ENCODE data around the gene ZC3H15. TPM values are rescaled to one million over a fixed set of nuclear protein-coding genes. Genes with fewer than 3 reads are reported as not detected.
A peak's percentile ranks its signal among the peaks of the same experiment; 100 is the strongest.
"Not testable (repeated sequence)": the region's sequence is repeated elsewhere in the genome, so short reads cannot be mapped to it uniquely, and the experiment has no call there.

ZC3H15 gene
- total and polyA plus RNA-seq, 5 experiments from 2014 or later, result 57.3 to 77.8 (median 69.9) TPM

DNA sequence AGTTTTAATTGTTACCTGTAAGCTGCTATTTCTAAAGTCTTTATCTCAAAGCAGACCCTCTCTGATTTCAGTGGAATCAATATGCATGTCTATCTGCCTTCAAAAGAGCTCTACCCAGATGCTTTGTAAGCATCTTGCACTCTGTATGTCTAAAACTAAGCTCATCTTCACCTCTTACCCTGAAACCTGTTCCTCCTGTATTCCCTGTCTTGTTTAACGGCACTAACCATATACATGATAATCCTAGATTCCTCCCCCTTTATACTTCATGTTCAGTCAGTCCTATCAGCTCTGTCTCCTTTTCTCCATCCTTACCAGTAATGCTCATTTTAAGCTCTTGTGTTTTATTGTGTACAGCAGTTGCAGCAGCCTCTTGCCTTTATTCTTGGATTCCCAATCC lies 12.8 kb downstream of the ZC3H15 start:
- Mint-ChIP-seq H3K4me1 (peaks cover 20 to 42% (median 33%) of the 10 kb centered on the region in 4 donors), H3K4me3 (no peak overlapping the region), H3K27ac (peak overlapping the region in 8 of 10 donors; percentile 6 to 67 (median 15)), H3K9me3 (no peaks in the 10 kb centered on the region), H3K27me3 (no peaks in the 10 kb centered on the region), H3K36me3 (peaks cover 0 to 88% (median 9%) of the 10 kb centered on the region in 3 donors)
- DNase-seq (no peak), ATAC-seq (no peak)
- POLR2A ChIA-PET, result no interaction called here

- POLR2A ChIA-PET, result interaction anchor here (1.2 kb wide), 1 partner anchor 86 kb away, joined by 4 read pairs; the partner anchor contains the start of gene ITGAV
- H3K4me1 Mint-ChIP-seq, result peaks cover 4 to 28% (median 10%) of the 10 kb centered on the region in 4 donors
- peaks cover 14 to 96% (median 20%) of the 10 kb centered on the region in 3 donors for H3K36me3 Mint-ChIP-seq
- no peak overlapping the region for H3K4me3 Mint-ChIP-seq
- H3K9me3 Mint-ChIP-seq, result no peaks in the 10 kb centered on the region
- DNase-seq, result peak in 3 of 10 donors; percentile 21 to 34 (median 31)
- ATAC-seq, result peak in 1 of 2 donors; percentile 25
- H3K27me3 Mint-ChIP-seq, result no peaks in the 10 kb centered on the region
- H3K27ac Mint-ChIP-seq, result peak overlapping the region in 2 of 10 donors; percentile 22 to 65
These were observed 18.0 kb downstream of the ZC3H15 start for GRCh38 chr2:186503827-186504606.

DNA sequence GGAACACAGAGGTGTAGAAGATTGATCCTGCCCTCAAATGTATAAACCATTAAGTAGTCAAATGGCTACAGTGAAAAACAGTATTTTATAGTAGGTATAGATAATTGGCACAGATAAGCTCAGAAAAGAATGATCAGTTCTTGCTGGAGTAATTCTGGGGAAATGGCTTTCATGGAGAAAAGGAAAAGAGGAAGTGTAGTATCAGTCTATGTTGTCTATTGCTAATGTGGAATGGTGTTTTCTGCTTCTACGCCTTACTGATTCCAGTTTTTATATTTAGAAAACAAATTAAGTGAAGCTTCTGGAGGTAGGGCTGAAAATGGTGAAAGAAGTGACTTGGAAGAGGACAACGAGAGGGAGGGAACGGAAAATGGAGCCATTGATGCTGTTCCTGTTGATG lies 22.2 kb downstream of the ZC3H15 start:
- H3K27me3 Mint-ChIP-seq, result no peaks in the 10 kb centered on the region
- DNase-seq, result no peak
- no peak for ATAC-seq
- H3K36me3 Mint-ChIP-seq, result peaks cover 14 to 78% (median 17%) of the 10 kb centered on the region in 3 donors
- H3K4me1 Mint-ChIP-seq, result peaks cover 0 to 16% (median 3%) of the 10 kb centered on the region in 4 donors
- POLR2A ChIA-PET, result no interaction called here
- H3K9me3 Mint-ChIP-seq, result no peaks in the 10 kb centered on the region
- peak overlapping the region in 4 of 10 donors; percentile 2 to 54 (median 20) for H3K27ac Mint-ChIP-seq
- no peak overlapping the region for H3K4me3 Mint-ChIP-seq

DNA sequence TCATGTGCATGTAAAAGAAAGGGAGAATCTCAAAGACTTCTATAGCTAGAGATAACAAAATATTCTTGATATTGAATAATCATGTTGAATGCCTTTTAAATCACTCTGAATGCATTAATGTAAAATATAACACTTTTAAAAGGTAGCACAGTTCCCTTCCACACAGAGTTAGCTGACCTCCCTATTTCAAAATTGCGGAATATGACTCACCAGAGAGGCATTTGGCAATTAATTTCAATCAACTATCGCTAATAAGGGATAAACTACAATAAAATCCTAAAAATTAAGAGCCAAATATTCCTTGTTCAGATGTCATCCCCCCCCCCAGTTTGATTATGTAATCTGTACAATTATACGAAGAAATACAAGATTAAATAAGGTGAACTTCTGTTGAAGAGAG lies 29.3 kb downstream of the ZC3H15 start:
- H3K27ac Mint-ChIP-seq, result peak overlapping the region in 2 of 10 donors; percentile 44 to 71
- POLR2A ChIA-PET, result no interaction called here

GRCh38 chr2:186516396-186516795 lies 30.3 kb downstream of the ZC3H15 start:
- POLR2A ChIA-PET, result no interaction called here
- Mint-ChIP-seq H3K36me3 (peaks cover 0 to 58% (median 42%) of the 10 kb centered on the region in 3 donors), H3K4me3 (no peak overlapping the region), H3K9me3 (peaks cover 0 to 3% (median 0%) of the 10 kb centered on the region in 9 donors), H3K27me3 (no peaks in the 10 kb centered on the region), H3K4me1 (peaks cover 0 to 6% (median 1%) of the 10 kb centered on the region in 4 donors), H3K27ac (peak overlapping the region in 1 of 10 donors; percentile 56)
- ATAC-seq, result no peak
- DNase-seq, result no peak

More for the DNA sequence above, 29.3 kb downstream of the ZC3H15 start:
- Mint-ChIP-seq H3K27me3 (no peaks in the 10 kb centered on the region), H3K36me3 (peaks cover 0 to 57% (median 33%) of the 10 kb centered on the region in 3 donors), H3K9me3 (peaks cover 0 to 3% (median 0%) of the 10 kb centered on the region in 9 donors), H3K4me3 (no peak overlapping the region), H3K4me1 (peaks cover 0 to 6% (median 1%) of the 10 kb centered on the region in 4 donors)
- DNase-seq (no peak), ATAC-seq (no peak)

DNA sequence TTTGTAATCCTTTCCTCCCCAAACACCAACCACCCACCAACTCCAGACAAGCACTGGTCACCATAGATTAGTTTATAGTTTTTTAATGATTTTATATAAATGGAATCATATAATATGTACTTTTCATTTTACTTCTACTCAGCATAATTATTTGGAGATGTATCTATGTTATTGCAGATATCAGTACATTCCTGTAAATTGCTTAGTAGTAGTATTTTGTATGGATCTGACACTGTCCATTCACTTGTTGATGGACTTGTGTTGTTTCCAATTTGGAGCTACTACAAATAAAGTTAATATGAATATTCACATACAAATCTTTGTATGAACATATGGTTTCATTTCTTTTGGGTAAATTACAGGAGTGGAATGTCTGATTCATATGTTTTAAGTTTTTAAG lies 31.0 kb downstream of the ZC3H15 start:
- POLR2A ChIA-PET, result no interaction called here
- H3K4me3 Mint-ChIP-seq, result no peak overlapping the region
- peak overlapping the region in 2 of 10 donors; percentile 17 to 66 for H3K27ac Mint-ChIP-seq
- no peak for DNase-seq
- no peaks in the 10 kb centered on the region for H3K27me3 Mint-ChIP-seq
- H3K9me3 Mint-ChIP-seq, result peaks cover 0 to 3% (median 0%) of the 10 kb centered on the region in 9 donors
- no peak for ATAC-seq
- H3K4me1 Mint-ChIP-seq, result peaks cover 0 to 6% (median 1%) of the 10 kb centered on the region in 4 donors
- peaks cover 0 to 60% (median 49%) of the 10 kb centered on the region in 3 donors for H3K36me3 Mint-ChIP-seq

DNA sequence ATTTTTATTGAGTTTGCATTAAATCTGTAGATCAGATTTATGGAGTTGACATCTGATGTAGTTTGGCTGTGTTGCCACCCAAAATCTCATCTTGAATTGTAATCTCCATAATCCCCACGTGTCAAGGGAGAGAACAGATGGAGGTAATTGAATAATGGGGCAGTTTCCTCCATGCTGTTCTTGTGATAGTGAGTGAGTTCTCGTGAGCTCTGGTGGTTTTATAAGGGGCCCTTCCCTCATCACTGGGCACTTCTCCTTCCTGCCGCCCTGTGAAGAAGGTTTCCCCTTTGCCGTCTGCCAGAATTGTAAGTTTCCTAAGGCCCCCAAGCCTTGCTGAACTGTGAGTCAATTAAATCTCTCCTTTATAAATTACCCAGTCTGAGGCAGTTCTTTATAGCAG lies 32.2 kb downstream of the ZC3H15 start:
- no peak for ATAC-seq
- POLR2A ChIA-PET, result no interaction called here
- no peaks in the 10 kb centered on the region for H3K27me3 Mint-ChIP-seq
- peak overlapping the region in 3 of 10 donors; percentile 63 to 65 (median 64) for H3K27ac Mint-ChIP-seq
- DNase-seq, result no peak
- H3K4me1 Mint-ChIP-seq, result peaks cover 0 to 6% (median 1%) of the 10 kb centered on the region in 4 donors
- H3K36me3 Mint-ChIP-seq, result peaks cover 0 to 60% (median 51%) of the 10 kb centered on the region in 3 donors
- H3K4me3 Mint-ChIP-seq, result no peak overlapping the region
- H3K9me3 Mint-ChIP-seq, result peaks cover 0 to 3% (median 0%) of the 10 kb centered on the region in 9 donors

DNA sequence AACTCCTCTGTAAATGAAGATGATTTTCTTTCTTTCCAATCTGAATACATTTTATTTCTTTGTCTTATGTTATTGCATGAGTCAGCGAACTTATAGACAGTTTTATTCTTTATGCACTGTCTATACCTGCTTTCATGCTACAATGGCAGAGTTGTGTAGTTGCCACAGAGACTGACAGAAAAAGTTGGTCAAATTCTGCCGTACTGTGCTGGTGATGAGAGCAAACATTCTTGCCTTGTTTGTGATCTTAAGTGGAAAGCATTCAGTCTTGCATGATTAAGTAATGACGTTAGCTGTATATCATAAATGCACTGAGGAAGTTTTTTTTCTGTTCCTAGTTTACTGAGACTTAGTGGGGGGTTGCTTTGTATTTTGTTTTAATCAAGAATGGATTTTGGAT lies 32.9 kb downstream of the ZC3H15 start:
- no peak overlapping the region for H3K4me3 Mint-ChIP-seq
- peaks cover 0 to 3% (median 0%) of the 10 kb centered on the region in 9 donors for H3K9me3 Mint-ChIP-seq
- peaks cover 0 to 6% (median 1%) of the 10 kb centered on the region in 4 donors for H3K4me1 Mint-ChIP-seq
- DNase-seq (no peak), ATAC-seq (no peak)
- H3K36me3 Mint-ChIP-seq, result peaks cover 0 to 55% (median 47%) of the 10 kb centered on the region in 3 donors
- H3K27me3 Mint-ChIP-seq, result no peaks in the 10 kb centered on the region
- POLR2A ChIA-PET, result no interaction called here
- peak overlapping the region in 5 of 10 donors; percentile 0 to 63 (median 40) for H3K27ac Mint-ChIP-seq

GRCh38 chr2:186521570-186522153 lies 35.6 kb downstream of the ZC3H15 start:
- not testable (repeated sequence) for ATAC-seq, H3K4me1 Mint-ChIP-seq
- peaks cover 0 to 42% (median 41%) of the 10 kb centered on the region in 3 donors for H3K36me3 Mint-ChIP-seq

GRCh38 chr2:186522450-186522849 lies 36.4 kb downstream of the ZC3H15 start:
- no peak overlapping the region for H3K4me3 Mint-ChIP-seq
- H3K27ac Mint-ChIP-seq, result peak overlapping the region in 1 of 10 donors; percentile 28
- POLR2A ChIA-PET, result no interaction called here
- DNase-seq, result no peak
- H3K4me1 Mint-ChIP-seq, result peaks cover 0 to 6% (median 1%) of the 10 kb centered on the region in 4 donors
- no peak for ATAC-seq
- H3K9me3 Mint-ChIP-seq, result peaks cover 0 to 3% (median 0%) of the 10 kb centered on the region in 9 donors
- H3K27me3 Mint-ChIP-seq, result no peaks in the 10 kb centered on the region
- peaks cover 0 to 37% (median 35%) of the 10 kb centered on the region in 3 donors for H3K36me3 Mint-ChIP-seq

More at GRCh38 chr2:186521570-186522153, 35.6 kb downstream of the ZC3H15 start:
- POLR2A ChIA-PET, H3K4me3 Mint-ChIP-seq, DNase-seq, H3K27me3 Mint-ChIP-seq, H3K9me3 Mint-ChIP-seq: not testable (repeated sequence)
- peak overlapping the region in 1 of 10 donors; percentile 28 for H3K27ac Mint-ChIP-seq

- Mint-ChIP-seq H3K4me3 (no peak overlapping the region), H3K9me3 (peaks cover 0 to 3% (median 0%) of the 10 kb centered on the region in 9 donors), H3K36me3 (peaks cover 0 to 27% (median 24%) of the 10 kb centered on the region in 3 donors), H3K4me1 (no peaks in the 10 kb centered on the region), H3K27ac (peak overlapping the region in 3 of 10 donors; percentile 6 to 38 (median 21)), H3K27me3 (no peaks in the 10 kb centered on the region)
- ATAC-seq (no peak), DNase-seq (no peak)
- POLR2A ChIA-PET, result no interaction called here
These were observed 37.7 kb downstream of the ZC3H15 start for GRCh38 chr2:186523791-186524190.

DNA sequence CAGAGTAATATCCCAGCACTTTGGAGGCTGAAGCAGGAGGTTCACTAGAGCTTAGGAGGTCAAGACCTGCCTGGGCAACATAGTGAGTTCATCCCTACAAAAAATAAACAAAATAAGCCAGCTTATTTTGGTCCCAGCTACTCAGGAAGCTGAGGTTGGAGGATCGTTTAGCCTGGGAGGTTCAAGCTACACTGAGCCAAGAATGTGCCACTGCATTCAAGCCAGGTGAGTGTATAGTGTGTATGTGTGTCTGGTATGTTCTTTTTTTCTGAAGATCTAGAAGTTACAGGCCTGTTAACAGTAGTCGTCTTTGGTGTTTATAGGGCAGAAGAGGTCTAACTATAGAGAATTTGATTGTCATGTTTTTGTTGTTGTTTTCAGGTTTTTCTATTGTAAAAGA lies 40.2 kb downstream of the ZC3H15 start:
- Mint-ChIP-seq H3K4me3 (no peak overlapping the region), H3K36me3 (peaks cover 0 to 10% (median 8%) of the 10 kb centered on the region in 3 donors), H3K4me1 (no peaks in the 10 kb centered on the region), H3K27me3 (no peaks in the 10 kb centered on the region), H3K9me3 (no peaks in the 10 kb centered on the region), H3K27ac (no peak overlapping the region)
- no peak for ATAC-seq
- DNase-seq, result no peak
- POLR2A ChIA-PET, result no interaction called here

DNA sequence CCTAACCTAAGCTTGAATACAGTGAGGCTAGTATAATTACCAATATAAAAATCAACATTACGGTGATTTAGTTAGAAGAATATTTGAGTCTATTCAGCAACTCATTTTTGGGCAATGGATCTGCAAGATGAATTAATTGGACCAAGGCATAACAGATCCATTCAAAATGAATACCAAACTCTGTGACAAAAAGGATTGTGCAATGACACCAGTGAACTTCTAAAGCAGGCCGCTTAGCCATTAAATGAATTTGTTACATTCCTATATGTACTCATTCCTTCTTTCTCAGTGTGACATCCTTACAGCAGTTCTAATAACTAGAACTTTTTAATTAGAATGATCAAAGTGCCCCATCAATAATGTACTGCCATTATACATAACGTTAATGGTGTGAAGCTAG lies 44.3 kb downstream of the ZC3H15 start:
- H3K9me3 Mint-ChIP-seq, result no peaks in the 10 kb centered on the region
- ATAC-seq, result no peak
- H3K4me3 Mint-ChIP-seq, result no peak overlapping the region
- POLR2A ChIA-PET, result no interaction called here
- no peaks in the 10 kb centered on the region for H3K36me3 Mint-ChIP-seq
- DNase-seq, result no peak
- H3K27ac Mint-ChIP-seq, result no peak overlapping the region
- H3K27me3 Mint-ChIP-seq, result peaks cover 0 to 2% (median 0%) of the 10 kb centered on the region in 5 donors
- no peaks in the 10 kb centered on the region for H3K4me1 Mint-ChIP-seq

Measured in naive thymus-derived CD8-positive, alpha-beta T cell (primary cell).